Measurements from ENCODE around the gene JSRP1.
"Not testable (repeated sequence)": the region's sequence is repeated elsewhere in the genome, so short reads cannot be mapped to it uniquely, and the experiment has no call there.

The JSRP1 gene

DNA sequence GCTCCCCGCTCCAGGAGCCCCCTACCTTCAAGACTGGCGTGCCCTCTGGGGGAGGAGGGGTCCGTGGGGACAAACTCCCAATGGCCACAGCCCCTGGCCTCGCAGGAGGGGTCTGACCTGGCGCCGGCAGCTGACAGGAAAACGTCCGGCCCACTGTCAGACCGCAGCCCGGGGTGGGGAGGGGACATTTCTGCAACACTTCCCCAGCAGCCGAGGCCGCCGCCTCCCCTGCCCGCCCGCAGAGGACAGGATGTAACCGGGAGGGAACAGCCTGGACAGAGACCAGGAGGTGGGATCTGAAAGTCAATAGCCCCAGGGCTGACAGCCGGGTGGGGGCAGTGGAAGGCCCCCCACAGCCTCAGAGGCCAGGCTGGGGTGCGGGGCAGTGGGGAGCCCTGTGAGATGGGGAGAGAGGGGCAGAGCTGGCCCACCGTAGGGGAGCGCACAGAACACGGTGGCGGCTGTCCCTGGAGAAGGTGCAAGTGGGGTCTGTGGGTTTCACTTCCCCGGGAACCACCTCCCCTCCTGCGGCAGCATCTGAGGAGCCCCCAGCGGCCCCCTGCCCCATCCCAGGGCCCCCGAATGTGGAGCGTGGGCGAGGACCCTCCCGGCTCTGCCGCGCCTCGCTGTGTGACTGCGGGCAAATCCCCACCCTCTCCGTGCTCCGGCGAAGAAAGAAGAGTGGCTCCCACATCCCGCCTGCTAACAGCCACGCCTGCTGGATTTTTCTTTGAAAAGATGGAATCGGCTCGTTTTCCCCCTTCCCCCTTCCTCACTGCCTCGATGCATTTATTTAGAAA lies 26.0 kb upstream of the JSRP1 start, which contains the start of gene PEAK3:
Gene PEAK3 (minus strand): TSS at position 114 of the 800 bp plus-strand sequence. CDS start 1,244 bp downstream, outside the sequence.
- DNase-seq, result no peak

DNA sequence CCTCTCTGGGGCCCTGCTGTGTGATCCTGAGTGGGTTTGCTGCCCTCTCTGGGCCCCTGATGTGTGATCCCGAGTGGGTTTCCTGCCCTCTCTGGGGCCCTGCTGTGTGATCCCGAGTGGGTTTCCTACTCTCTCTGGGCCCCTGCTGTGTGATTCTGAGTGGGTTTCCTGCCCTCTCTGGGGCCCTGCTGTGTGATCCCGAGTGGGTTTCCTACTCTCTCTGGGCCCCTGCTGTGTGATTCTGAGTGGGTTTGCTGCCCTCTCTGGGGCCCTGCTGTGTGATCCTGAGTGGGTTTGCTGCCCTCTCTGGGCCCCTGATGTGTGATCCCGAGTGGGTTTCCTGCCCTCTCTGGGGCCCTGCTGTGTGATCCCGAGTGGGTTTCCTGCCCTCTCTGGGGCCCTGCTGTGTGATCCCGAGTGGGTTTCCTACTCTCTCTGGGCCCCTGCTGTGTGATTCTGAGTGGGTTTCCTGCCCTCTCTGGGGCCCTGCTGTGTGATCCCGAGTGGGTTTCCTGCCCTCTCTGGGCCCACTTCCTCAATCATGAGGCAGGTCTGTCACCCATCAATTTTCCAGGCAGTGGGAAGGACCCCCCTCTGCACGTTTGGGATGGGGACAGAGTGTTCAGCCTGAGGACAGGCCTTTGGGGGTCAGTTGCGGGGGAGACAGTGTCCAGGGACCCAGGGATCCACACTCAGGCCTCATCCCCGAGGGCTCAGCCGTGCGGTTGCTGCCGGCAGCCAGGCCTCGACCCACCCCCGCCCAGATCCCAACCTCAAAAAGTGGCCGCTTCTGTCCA lies 25.2 kb upstream of the JSRP1 start:
- not testable (repeated sequence) for DNase-seq

DNA sequence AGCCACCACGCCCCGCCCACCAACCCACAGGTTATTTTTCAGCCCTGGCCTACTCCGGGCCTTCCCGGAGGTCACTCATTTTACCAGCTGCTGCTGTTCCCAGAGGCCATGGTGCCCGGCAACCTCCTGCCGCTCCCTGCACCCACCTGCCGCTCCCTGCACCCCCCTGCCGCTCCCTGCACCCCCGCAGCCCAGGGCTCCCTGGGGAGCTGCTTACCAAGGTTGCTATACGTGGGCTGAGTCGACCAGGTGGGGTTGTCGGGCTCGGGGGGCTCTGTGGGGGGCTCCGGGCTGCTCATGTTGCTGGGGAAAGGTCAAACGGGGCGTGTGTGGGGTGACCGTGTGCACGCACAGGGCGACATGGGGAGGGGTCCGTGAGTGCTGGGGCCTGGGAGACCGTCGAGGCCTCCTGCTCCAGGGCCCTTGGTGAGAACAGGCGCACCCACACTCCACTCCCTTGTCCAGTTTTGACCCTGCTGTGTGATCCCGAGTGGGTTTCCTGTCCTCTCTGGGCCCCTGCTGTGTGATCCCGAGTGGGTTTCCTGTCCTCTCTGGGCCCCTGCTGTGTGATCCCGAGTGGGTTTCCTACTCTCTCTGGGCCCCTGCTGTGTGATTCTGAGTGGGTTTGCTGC lies 24.5 kb upstream of the JSRP1 start:
- no peak for DNase-seq

DNA sequence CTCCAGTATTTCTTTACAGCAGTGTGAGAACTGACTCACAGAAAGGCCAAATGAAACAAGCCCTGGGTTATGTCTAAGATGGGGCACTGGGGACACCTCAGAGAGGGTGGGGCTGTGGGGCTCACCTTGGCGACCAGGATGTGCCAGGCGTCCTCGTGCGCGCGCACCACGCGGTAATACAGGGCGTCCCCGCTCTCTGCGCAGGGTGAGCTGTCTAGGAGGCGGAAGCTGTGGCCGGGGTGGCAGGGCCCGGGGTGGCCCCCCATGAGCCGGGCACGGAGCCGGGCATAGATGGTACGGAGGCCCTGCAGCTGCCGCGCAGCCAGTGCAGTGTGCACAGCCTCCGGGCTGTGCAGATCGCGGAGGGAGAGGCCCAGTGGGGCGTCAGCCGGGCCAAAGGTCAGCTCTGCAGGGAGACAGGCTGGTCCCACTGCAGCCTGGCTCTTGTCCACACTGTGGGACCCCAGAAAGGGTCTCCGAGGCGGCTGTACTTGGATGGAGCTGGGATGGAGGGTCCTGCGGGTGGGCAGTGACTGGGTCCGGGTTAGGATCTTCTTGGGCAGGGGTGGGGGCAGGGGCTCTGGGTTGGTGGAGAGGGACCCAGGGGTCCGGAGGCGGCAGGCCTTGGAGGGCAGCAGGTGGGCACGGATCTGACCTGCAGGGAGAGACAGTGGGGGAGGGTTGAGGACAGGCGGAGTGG lies 22.4 kb upstream of the JSRP1 start:
- DNase-seq, result no peak

DNA sequence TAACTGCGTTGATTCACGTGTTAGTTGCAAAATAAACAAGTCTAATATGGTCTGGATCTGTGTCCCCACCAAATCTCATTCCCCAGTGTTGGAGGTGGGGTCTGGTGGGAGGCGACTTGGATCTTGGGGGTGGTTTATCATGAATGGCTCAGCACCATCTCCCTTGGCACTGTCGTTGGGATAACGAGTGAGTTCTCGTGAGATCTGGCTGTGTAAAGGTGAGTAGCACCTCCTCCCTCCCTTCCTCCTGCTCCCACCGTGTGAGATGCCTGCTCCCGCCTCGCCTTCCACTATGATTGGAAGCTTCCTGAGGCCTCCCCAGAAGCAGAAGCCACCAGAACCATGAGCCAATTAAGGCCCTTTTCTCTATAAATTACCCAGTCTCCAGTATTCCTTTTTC lies 20.9 kb upstream of the JSRP1 start:
- no peak for DNase-seq

DNA sequence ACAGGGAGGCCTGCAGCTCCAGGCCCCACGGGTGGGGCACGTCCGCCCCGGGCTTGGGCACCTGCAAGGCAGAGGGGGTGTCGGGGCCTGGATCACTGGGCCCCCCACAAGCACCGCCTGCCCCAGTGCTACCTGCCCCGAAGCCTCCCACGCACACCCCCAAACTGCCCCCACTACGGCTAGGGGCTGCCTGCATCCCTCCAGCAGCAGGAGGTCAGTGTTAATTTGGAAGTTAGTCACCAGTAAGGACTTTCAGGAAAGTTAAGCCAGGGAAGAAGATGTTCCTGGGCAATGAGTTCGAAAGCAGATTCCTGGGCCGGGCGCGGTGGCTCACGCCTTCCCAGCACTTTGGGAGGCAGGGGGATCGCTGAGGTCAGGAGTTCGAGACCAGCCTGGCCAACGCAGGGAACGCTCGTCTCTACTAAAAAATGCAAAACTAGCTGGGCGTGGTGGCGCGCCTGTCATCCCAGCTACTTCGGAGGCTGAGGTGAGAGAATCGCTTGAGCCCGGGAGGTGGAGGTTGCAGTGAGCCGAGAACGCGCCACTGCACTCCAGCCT lies 20.3 kb upstream of the JSRP1 start:
- DNase-seq, result no peak

DNA sequence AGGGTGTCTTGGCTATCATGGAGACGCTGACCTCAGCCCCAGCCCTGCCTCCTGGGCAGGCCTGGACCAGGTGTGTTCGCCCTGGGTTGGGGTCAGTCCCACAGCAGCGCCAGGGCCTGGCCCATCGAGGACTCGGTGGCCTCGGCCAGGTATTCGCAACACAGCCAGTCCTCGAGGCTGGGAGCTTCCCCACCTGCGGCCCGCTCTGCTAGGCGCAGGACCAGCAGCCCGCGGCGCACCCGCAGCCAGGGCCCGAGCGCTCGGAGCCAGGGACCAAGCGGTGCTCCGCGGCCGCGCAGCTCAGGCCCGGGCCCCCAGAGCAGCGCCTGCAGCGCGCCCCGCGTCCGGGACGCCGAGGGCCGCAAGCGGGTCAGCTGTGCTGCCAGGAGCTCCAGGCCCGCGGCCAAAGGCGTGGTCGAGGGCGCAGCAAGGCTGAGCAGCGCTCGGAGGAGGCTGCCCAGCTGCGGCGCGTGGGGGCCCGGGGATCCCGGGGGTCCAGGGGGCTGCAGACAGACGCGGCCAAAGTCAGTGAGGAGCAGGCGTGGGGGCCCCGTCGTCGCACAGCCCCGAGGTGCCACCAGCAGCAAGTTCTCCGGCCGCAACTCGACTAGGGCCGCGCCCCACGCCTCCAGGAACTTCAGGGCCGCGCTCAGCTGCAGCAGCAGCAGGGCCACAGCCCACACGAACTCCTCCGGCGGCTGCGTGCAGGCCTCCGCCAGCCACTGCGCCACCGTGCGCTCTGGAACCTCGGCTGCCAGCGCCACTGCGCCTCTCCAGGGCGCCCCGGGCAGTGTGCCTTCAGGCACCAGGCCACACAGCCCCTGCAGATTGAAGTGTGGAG lies 19.6 kb upstream of the JSRP1 start:
- no peak for DNase-seq

DNA sequence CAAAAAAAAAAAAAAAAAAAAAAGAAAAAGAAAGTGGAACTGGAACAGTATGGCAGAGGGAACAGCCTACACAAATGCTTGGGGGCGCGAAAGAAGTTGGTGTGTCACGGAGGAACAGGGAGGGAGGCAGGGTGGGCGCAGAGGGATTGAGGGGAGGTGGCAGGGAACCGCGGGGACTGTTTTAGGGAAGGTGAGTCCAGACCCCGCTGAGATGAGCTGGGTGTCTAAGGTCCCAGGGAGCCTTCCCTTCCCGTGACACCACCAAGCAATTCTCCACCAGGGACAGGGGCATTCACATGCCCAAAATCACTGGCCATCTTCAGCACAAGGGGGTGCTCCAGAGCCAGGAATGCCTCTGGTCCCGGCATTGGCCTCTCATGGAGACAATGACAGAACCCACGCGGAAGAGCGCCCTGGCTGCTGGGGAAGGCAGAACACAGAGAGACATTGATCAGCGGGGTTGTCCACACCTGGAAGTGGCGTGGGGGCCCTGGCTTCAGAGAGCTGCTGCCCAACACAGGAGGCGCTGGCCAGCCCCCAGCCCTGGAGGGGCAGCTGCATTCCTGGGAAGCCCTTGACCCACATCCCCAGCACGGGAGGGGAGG lies 18.8 kb upstream of the JSRP1 start:
- no peak for DNase-seq

DNA sequence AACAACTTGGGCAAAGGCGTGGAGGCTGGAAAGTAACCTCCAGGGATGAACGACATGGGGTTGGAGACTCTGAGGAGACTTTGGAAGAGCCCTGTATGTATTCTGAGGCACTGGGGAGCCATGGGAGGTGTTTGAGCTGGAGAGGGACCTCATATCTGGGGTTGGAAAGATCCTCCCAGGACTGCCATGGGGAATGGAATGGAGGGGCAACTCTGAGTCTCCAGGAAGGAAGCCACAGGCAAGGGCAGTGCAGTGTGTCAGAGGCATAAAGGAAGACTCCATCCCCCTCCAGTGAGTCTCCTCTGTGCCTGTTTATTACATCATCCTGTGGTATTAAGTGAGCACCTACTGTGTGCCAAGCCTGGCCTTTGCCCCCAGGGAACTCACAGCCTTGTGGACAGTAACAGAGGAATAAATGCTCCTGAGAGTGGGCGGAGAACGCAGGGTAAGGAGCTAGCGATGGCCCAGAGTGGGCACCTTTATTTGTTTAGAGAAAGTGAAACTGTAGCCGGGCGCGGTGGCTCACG lies 18.0 kb upstream of the JSRP1 start:
- DNase-seq, result no peak

DNA sequence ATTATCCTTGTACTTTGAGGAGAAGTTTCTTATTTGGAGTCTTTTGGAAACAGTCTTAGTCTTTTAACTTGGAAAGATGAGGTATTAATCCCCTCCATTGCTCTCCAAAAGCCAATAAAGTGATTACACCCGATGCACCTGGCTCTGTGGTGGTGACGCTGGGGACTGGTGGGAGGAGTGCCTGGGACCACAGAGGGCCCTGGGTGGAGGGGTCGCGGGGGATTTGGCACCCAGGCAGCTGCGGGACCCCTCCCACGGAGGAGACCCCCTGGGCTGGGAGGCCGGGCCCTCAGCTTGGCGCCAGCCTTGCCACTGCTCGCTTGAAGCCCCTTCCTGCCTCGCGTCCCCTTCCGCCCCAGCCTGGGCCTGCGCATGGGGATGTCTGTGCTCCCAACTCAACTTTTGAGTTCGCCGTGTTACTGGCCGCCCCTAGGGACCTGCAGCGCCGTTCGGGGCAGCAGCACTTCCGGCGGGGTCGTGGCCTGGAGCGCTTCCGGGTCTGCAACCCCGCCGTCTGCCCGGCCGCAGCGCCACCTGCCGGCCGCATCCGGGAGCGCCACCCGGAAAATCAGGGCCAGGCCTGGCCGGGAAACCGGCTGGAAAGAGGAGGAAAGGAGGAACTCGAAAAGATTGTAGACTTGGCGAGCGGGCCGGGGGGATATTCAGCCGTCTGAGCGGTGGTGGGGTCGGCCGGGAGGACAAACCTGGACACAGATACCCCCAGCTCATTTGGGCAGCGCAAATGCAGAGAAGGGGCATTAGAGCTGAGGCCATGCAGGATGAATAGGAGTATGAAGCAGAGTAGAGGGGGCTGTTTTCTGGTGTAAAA lies 17.4 kb upstream of the JSRP1 start:
- DNase-seq, result peak; percentile 43

DNA sequence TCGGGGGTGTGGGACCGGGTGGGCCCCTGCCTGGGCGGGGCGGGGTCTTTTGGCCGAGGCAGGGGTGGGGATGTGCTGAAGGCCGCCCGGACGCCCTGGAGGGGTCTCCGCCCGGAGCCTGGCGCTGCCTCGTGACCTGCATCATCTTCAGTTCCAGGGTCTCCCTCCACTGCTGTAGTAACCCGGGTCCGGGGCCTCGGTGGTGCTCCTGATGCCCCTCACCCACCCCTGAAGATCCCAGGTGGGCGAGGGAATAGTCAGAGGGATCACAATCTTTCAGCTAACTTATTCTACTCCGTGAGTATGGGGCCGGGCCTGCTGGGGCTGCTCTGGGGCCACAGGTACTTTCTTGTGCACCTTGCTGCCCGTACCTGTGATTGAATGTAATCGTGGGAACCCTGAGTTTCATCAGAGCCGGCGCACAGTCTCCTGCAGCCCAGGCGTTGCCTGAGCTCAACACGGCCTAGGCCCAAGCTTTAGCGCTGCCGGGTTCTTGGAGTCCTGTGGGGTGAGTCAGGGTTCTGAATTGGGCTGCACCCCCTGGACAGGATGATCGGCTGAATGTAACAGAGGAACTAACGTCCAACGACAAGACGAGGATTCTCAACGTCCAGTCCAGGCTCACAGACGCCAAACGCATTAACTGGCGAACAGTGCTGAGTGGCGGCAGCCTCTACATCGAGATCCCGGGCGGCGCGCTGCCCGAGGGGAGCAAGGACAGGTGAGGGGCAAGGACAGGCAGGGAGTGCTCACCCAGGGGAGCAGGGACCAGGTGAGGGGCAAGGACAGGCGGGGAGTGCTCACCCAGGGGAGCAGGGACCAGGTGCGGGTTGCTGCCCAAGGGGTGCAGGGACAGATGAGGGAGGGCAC lies 15.3 kb upstream of the JSRP1 start:
- DNase-seq, result no peak

DNA sequence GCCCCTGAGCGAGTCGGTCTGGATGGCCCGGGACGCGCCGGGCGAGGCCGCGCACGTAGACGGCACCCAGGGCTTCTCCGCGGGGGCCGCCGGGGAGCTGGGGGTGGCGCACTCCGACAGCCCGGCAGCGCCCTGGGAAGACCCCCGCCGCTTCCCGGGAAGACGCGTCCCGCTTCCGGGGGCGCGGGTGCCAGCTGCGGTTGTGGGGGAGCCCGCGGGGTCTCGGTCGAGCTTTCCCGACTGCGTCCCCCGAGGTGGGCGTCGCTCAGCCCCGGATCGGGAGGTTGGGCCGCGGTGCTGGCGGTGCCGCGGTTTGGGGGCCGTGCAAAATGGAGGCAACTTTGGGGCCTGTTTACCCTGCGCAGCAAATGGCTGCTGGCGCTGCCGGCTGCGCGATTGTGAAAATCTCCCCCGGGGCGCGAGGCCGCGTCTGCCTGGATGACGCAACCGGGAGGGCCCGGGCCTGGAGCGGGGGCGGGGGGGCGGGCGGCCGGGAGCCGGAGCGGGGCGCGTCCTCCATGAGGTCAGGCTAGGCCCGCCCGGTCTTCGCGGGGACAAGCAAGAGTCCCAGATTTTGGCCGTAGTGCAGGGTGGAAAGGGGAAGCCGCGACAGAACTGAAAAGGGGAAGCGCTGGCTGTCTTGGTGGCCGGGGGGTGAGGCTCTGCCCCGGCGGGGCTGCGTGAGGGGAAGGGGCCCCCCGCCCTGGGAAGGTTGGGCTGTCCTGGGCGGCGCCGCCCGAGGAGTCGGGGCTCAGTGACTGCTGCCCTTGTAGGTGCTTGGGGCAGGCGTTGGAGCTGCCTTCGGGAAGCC lies 14.4 kb upstream of the JSRP1 start:
- DNase-seq, result no peak

DNA sequence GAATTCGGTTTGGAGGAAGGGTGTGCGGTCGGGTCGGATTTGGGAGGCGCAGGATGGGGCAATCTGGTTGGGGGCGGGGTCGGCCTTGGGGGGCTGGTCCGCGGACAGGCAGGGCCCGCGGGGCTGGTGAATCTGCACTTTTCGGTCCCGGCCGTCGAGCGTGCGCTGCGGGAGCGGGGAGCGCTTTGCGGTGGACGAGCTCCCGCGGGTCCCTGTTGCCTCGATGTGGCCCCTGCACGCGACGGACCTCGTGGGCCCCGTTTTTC lies 13.9 kb upstream of the JSRP1 start:
- no peak for DNase-seq

DNA sequence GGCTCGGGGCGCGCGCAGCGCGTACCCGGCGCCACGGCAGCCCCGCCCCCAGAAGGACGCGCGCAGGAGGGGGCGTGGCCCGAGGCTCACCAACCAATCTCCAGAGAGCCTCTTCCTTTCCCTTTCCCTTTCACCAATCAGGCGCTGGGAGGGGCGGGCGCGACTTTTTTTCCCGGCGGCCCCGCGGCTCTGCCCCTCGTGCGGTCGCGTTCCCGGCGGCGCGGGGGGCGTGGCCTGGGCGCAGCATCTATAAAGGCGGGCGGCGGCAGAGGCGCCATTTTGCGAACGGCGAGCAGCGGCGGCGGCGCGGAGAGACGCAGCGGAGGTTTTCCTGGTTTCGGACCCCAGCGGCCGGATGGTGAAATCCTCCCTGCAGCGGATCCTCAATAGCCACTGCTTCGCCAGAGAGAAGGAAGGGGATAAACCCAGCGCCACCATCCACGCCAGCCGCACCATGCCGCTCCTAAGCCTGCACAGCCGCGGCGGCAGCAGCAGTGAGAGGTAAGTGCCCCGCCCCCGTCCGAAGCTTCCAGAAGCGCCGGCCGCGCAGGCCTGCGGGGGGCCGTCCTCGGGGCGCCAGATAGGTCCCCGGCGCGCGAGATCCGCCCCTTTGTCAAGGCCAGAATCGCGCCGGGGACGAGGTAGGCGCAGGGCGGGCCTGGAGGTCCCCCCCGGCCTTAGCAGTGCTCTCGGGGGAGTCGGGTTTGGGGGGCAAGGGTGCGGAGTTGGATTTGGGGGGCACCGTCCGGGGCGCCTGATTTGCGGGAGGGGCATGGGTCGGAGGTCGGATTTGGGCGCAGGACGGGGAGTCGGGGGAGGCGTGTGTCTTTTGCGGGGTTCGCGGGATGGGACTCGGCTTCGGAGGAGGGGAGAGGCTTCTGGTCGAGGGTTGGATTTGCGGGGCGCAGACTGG lies 13.3 kb upstream of the JSRP1 start:
- DNase-seq, result peak; percentile 90

DNA sequence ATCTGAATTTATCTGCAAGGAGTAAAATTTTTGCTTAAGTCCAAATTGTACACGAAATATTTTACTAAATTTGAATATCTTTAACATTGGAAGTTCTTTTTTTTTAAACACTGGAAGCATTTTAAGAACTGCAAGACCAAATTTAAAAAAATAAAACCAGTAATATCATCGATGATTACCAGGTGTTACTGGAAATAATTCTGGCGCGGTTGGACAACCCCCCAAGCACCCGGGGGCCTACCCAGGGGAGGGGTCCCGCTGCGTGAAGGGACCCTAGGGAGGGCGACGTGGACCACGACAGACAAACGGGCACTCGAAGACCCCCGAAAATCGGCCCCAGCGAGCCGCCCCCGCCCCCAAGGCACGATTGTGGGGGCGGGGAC lies 12.6 kb upstream of the JSRP1 start:
- no peak for DNase-seq

DNA sequence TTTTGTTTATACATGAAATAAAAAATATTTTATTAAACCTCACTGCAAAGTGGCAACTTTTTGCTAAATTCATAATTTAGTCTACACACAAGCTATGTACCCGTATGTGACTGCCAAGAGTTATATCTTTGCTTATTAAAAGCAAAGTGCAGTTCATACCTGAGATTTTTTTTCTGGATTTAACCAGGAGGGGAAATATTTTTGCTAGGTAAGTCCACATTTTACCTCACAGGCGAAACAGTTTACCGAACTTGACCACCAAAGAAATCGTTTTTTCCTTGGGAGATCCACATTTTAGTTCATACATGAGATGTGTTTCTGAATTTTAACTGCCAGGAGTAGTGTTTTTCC lies 12.2 kb upstream of the JSRP1 start:
- DNase-seq, result no peak

DNA sequence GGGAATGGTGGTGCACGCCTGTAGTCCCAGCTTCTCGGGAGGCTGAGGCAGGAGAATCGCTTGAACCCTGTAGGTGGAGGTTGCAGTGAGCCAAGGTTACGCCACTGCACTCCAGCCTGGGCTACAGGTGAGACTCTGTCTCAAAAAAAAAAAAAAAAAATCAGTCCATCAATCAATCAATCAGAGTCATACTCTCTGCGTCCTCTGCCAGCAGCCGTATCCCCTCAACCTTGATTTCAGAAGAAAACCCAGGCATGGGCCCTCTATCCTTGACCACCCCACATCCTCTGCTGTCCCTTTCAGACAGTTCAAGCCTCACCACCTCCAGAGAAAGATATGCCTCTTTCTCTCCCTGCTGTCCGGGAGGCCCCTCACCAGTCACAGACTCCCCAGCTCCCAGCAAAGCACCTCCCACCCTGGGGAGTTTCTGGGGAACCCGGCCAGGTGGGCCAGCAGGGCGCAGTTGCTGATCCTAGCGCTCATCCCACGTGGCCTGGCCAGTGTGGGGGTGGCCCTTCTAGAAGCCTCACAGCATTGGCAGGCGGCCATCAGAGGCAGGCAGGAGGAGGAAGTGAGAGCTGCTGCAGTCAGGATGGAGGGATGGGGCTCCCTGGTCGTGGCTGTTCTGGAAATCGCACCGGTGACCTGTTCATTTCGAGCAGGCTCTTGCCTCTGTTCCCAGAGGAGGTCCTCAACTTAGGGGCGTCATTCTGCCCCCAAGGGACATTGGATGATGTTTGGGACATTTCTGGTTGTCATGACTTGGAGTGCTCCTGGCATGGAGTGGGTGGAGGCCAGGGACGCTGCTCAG lies 10.2 kb upstream of the JSRP1 start:
- DNase-seq, result no peak
